Erythroblast (primary cell): Measurements from ENCODE around the gene ZFP36L1.

Source experiments
- GATA1 ChIP-seq: IDR thresholded peaks from 2 replicates; pipeline ENCODE4 v1.6.1; 2011; ENCODE audit warnings: low read depth, mild to moderate bottlenecking, control low read depth, low read length, moderate library complexity
- POLR2A ChIP-seq: IDR thresholded peaks from 2 replicates; pipeline ENCODE4 v1.6.1; 2011; ENCODE audit warnings: mild to moderate bottlenecking, low read length

- TF ChIP-seq POLR2A (no peak), GATA1 (no peak)
Measured at GRCh38 chr14:68814539-68815297, 21.9 kb upstream of the ZFP36L1 start.
